Activated naive CD4-positive, alpha-beta T cell treated with anti-CD3 and anti-CD28 coated beads, Interleukin-2, amount 50 U/mL, for 16 hours (primary cell): ENCODE data around the gene TTC4.

Source experiments
- DNase-seq: peaks from one replicate; pipeline ENCODE4 v3.0.0-alpha.2; 2020

TTC4 gene

GRCh38 chr1:54787604-54788003 is 71.9 kb downstream of the TTC4 start:
- no peak for DNase-seq

- no peak for DNase-seq
Observed at GRCh38 chr1:54788459-54788858, 72.8 kb downstream of the TTC4 start.

DNA sequence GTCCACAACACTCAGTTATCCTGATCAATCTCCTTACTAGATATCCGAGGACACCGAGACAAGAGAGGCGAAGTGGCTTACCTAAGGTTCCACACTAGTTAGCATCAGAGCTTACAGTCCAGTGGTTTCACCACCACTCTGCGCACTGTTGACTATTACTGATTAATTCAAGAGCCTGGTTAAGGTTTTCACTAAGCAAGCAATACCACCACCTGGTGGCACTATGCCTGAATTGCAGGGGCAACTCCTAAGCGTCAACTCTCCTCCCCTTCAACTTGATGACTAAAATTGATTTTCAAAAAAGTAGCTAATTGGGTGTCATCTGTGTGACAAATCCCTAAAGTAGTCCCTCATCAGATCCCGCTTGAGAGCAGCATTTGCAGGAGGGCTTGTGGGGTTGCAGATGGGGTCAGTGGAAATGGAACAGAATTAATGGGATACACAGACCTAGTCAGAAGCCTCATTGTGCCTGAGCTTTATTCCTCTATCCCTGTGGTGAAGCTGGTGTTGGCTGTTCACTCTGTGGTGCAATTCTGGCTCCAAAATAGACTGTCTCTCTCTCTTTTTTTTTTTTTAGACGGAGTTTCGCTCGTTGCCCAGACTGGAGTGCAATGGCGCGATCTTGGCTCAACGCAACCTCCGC is 76.3 kb downstream of the TTC4 start:
- DNase-seq = peak; percentile 62
